PC-9 (cell line): ENCODE measurements around the gene GAGE10.

Experiments used
- CTCF ChIP-seq: fragments of 200-600 bp; sonication (generic); conservative IDR thresholded peaks from 2 replicates; pipeline ENCODE4 v1.6.1; 2017; ENCODE audit warnings: mixed run types, antibody characterized with exemption, mild to moderate bottlenecking, moderate library complexity
- EZH2 ChIP-seq: fragments of 200-600 bp; sonication (generic); IDR thresholded peaks from 2 replicates; pipeline ENCODE4 v1.8.0; 2017; ENCODE audit warnings: antibody characterized with exemption, low read depth

- TF ChIP-seq CTCF (no peak), EZH2 (no peak)
These were observed 45.3 kb upstream of the GAGE10 start for GRCh38 chrX:49257846-49258748.
